H9 (cell line): ENCODE data around the gene PRRC2B. TPM values are rescaled to one million over a fixed set of nuclear protein-coding genes. Genes with fewer than 3 reads are reported as not detected.

Experiments used
- DNase-seq: peaks from one replicate; pipeline ENCODE4 v3.0.0-alpha.2; 2017
- H2AFZ ChIP-seq: one replicate; pipeline ENCODE4 v1.6.1; 2013; ENCODE audit warnings: mild to moderate bottlenecking, low read length, control low read depth, moderate library complexity
- H2AK5ac ChIP-seq: 2 replicates; pipeline ENCODE4 v1.6.1; 2013; ENCODE audit warnings: low read length, control low read depth, mixed read lengths; ENCODE audit not compliant: insufficient read length
- H2BK120ac ChIP-seq: one replicate; pipeline ENCODE4 v1.6.1; 2013; ENCODE audit warnings: low read depth, mild to moderate bottlenecking, low read length, control low read depth, inconsistent platforms; ENCODE audit not compliant: poor library complexity, severe bottlenecking
- H2BK12ac ChIP-seq: 2 replicates; pipeline ENCODE4 v1.6.1; 2013; ENCODE audit warnings: low read length, control low read depth, mixed read lengths, low read depth; ENCODE audit not compliant: insufficient read length
- H2BK15ac ChIP-seq: 2 replicates; pipeline ENCODE4 v1.6.1; 2013; ENCODE audit warnings: low read depth, low read length, control low read depth
- H2BK20ac ChIP-seq: one replicate; pipeline ENCODE4 v1.6.1; 2013; ENCODE audit warnings: low read depth, mild to moderate bottlenecking, low read length, control low read depth, inconsistent platforms; ENCODE audit not compliant: poor library complexity, severe bottlenecking
- H2BK5ac ChIP-seq: 2 replicates; pipeline ENCODE4 v1.6.1; 2013; ENCODE audit warnings: low read length, control low read depth, mixed read lengths; ENCODE audit not compliant: insufficient read length
- H3K14ac ChIP-seq: 2 replicates; pipeline ENCODE4 v1.6.1; 2013; ENCODE audit warnings: low read length, control low read depth; ENCODE audit not compliant: insufficient read depth
- H3K18ac ChIP-seq: 2 replicates; pipeline ENCODE4 v1.6.1; 2013; ENCODE audit warnings: low read depth, mild to moderate bottlenecking, mixed read lengths, low read length, control low read depth; ENCODE audit not compliant: insufficient read length
- H3K23ac ChIP-seq: 2 replicates; pipeline ENCODE4 v1.6.1; 2013; ENCODE audit warnings: low read length, control low read depth, mixed read lengths, low read depth; ENCODE audit not compliant: insufficient read length
- H3K23me2 ChIP-seq: 2 replicates; pipeline ENCODE4 v1.6.1; 2013; ENCODE audit warnings: low read depth, mild to moderate bottlenecking, mixed read lengths, low read length, control low read depth; ENCODE audit not compliant: insufficient read length, poor library complexity, severe bottlenecking
- H3K27ac ChIP-seq: 2 replicates; pipeline ENCODE4 v1.5.1; 2013; ENCODE audit warnings: low read length, control low read depth, mixed read lengths, low read depth; ENCODE audit not compliant: insufficient read length
- H3K27me3 ChIP-seq: 2 replicates; pipeline ENCODE4 v1.6.1; 2013; ENCODE audit warnings: low read length, control low read depth, inconsistent platforms; ENCODE audit not compliant: insufficient read depth
- H3K4ac ChIP-seq: 2 replicates; pipeline ENCODE4 v1.6.1; 2013; ENCODE audit warnings: low read depth, mild to moderate bottlenecking, control low read depth, inconsistent platforms, low read length, moderate library complexity
- H3K4me1 ChIP-seq: 2 replicates; pipeline ENCODE4 v1.6.1; 2013; ENCODE audit warnings: low read length, control low read depth, inconsistent platforms; ENCODE audit not compliant: insufficient read depth
- H3K4me2 ChIP-seq: 2 replicates; pipeline ENCODE4 v1.6.1; 2013; ENCODE audit warnings: low read length, control low read depth, mixed read lengths; ENCODE audit not compliant: insufficient read length, insufficient read depth
- H3K56ac ChIP-seq: 2 replicates; pipeline ENCODE4 v1.6.1; 2013; ENCODE audit warnings: low read depth, mild to moderate bottlenecking, mixed read lengths, low read length, control low read depth; ENCODE audit not compliant: insufficient read length
- H3K79me1 ChIP-seq: 2 replicates; pipeline ENCODE4 v1.6.1; 2013; ENCODE audit warnings: low read depth, mild to moderate bottlenecking, moderate library complexity, low read length, control low read depth, inconsistent platforms; ENCODE audit not compliant: insufficient read depth, poor library complexity, severe bottlenecking
- H3K79me2 ChIP-seq: 2 replicates; pipeline ENCODE4 v1.6.1; 2013; ENCODE audit warnings: low read length, control low read depth, inconsistent platforms; ENCODE audit not compliant: insufficient read depth
- H3K9ac ChIP-seq: 2 replicates; pipeline ENCODE4 v1.6.1; 2013; ENCODE audit warnings: low read length, control low read depth, mixed read lengths; ENCODE audit not compliant: insufficient read length; ENCODE audit errors: extremely low read depth
- H3K9me3 ChIP-seq: one replicate; pipeline ENCODE4 v1.6.1; 2013; ENCODE audit warnings: low read depth, low read length, inconsistent platforms; ENCODE audit not compliant: control insufficient read depth
- H3T11ph ChIP-seq: one replicate; pipeline ENCODE4 v1.6.1; 2013; ENCODE audit warnings: mild to moderate bottlenecking, low read length, control low read depth, inconsistent platforms
- H4K20me1 ChIP-seq: one replicate; pipeline ENCODE4 v1.6.1; 2013; ENCODE audit not compliant: control insufficient read depth, insufficient read length, insufficient read depth
- H4K5ac ChIP-seq: 2 replicates; pipeline ENCODE4 v1.6.1; 2013; ENCODE audit warnings: low read depth, mild to moderate bottlenecking, mixed read lengths, low read length, control low read depth; ENCODE audit not compliant: insufficient read length
- H4K8ac ChIP-seq: replicated peaks from 2 replicates; pipeline ENCODE4 v1.6.1; 2013; ENCODE audit warnings: low read length, control low read depth, mixed read lengths, low read depth; ENCODE audit not compliant: insufficient read length
- H4K91ac ChIP-seq: 2 replicates; pipeline ENCODE4 v1.6.1; 2013; ENCODE audit warnings: low read depth, mild to moderate bottlenecking, moderate library complexity, mixed read lengths, low read length, control low read depth; ENCODE audit not compliant: insufficient read length
- H3K27ac Mint-ChIP-seq, 3 experiments: 2 replicates in 2 of 3; 3 replicates in 1 of 3; pipeline ENCODE4 v1.8.0; 2020 to 2021; ENCODE audit warnings: mixed read lengths in 3 of 3, mild to moderate bottlenecking in 1 of 3, moderate library complexity in 1 of 3
- H3K27me3 Mint-ChIP-seq: 2 replicates; pipeline ENCODE4 v1.8.0; 2021; ENCODE audit warnings: low read depth, mild to moderate bottlenecking, moderate library complexity, mixed read lengths
- H3K36me3 Mint-ChIP-seq, 3 experiments: 2 replicates in 2 of 3; 3 replicates in 1 of 3; pipeline ENCODE4 v1.8.0; 2020 to 2021; ENCODE audit warnings: low read depth in 3 of 3, mixed read lengths in 3 of 3; ENCODE audit not compliant: insufficient read depth in 1 of 3
- H3K4me1 Mint-ChIP-seq, 2 experiments: 2 replicates each; pipeline ENCODE4 v1.8.0; 2020; ENCODE audit warnings: mixed read lengths in 2 of 2
- H3K4me3 Mint-ChIP-seq, 2 experiments: 2 replicates in 1 of 2; 3 replicates in 1 of 2; pipeline ENCODE4 v1.8.0; 2020 to 2021; ENCODE audit warnings: mild to moderate bottlenecking in 2 of 2, mixed read lengths in 2 of 2, moderate library complexity in 1 of 2
- H3K9me3 Mint-ChIP-seq, 2 experiments: 2 replicates in 1 of 2; 3 replicates in 1 of 2; pipeline ENCODE4 v1.8.0; 2020; ENCODE audit warnings: mild to moderate bottlenecking in 2 of 2, mixed read lengths in 2 of 2, moderate library complexity in 1 of 2
- CTCF ChIP-seq: fragments of 200-600 bp; sonication (generic); conservative IDR thresholded peaks from 3 replicates; pipeline ENCODE4 v1.8.0; 2021; ENCODE audit warnings: antibody characterized with exemption, mild to moderate bottlenecking
- whole genome bisulfite sequencing: extraction: QIAGEN DNeasy Blood & Tissue Kit; methylation state at CpG from one replicate; pipeline ENCODE4 v1.1.7; 2013; ENCODE audit warnings: missing lambda C conversion rate, low lambda C conversion rate, mixed read lengths; ENCODE audit not compliant: insufficient read length; ENCODE audit errors: extremely low coverage; 5-methylcytosine and 5-hydroxymethylcytosine counted together
- total RNA-seq: library from RNA; stranded (reverse); gene quantifications from 2 replicates; pipeline ENCODE4 v1.2.1, GENCODE V29; 2021

The PRRC2B gene
- total RNA-seq, 1 experiment from 2014 or later = 251 TPM

- Histone ChIP-seq H3K23me2 (no peaks in the 10 kb centered on the region), H3K56ac (no peak overlapping the region), H4K5ac (no peak overlapping the region), H2BK20ac (no peak overlapping the region), H3K9ac (no peak overlapping the region), H2BK5ac (no peak overlapping the region), H2BK15ac (no peak overlapping the region), H2AFZ (no peak overlapping the region), H3K9me3 (no peaks in the 10 kb centered on the region), H3K4me1 (peaks cover 13% of the 10 kb centered on the region; the same call in 1 of the 2 replicates), H3K27ac (no peak overlapping the region), H3K4ac (no peak overlapping the region), H3K79me2 (peaks cover 4% of the 10 kb centered on the region; the same call in 1 of the 2 replicates), H3K4me2 (no peak overlapping the region), H3K79me1 (peaks cover 11% of the 10 kb centered on the region), H3K18ac (no peak overlapping the region), H3T11ph (no peak overlapping the region), H4K8ac (no peak overlapping the region), H4K91ac (no peak overlapping the region), H3K23ac (no peak overlapping the region), H3K14ac (no peak overlapping the region), H2BK120ac (no peak overlapping the region), H3K27me3 (no peaks in the 10 kb centered on the region), H2BK12ac (no peak overlapping the region), H4K20me1 (no peaks in the 10 kb centered on the region), H2AK5ac (no peak overlapping the region)
- Mint-ChIP-seq H3K9me3 (no peaks in the 10 kb centered on the region), H3K4me1 (peaks cover 42 to 51% of the 10 kb centered on the region in 2 experiments), H3K36me3 (peaks cover 47 to 92% (median 88%) of the 10 kb centered on the region in 3 experiments), H3K4me3 (no peak overlapping the region), H3K27me3 (no peaks in the 10 kb centered on the region; the same call in 1 of the 2 replicates), H3K27ac (peak overlapping the region; percentile 85 to 92 (median 90); a peak in 6 of 7 replicates)
- no peak for DNase-seq
- no peak for TF ChIP-seq CTCF
- WGBS = no CpG with 5 or more reads among the region's 4 CpGs
Observed at GRCh38 chr9:131439224-131439623, 45.3 kb downstream of the PRRC2B start.
